HEK293 (cell line): ENCODE data around the gene MEI1.
A peak's percentile ranks its signal among the peaks of the same experiment; 100 is the strongest.

Source experiments
- CTCF ChIA-PET: fragments of 350-600 bp; formaldehyde crosslinking; extraction: SDS; loops from one replicate; lab custom pipeline; 2021; ENCODE audit warnings: antibody characterized with exemption; lab: Yijun Ruan, JAX
- POLR2A ChIA-PET: fragments of 300-600 bp; formaldehyde crosslinking; extraction: SDS; loops from one replicate; lab custom pipeline; 2020; ENCODE audit warnings: antibody characterized with exemption, inconsistent platforms; lab: Yijun Ruan, JAX
- H3K27ac ChIP-seq: fragments of 200-500 bp; sonication (Bioruptor generic); 2 replicates; pipeline ENCODE4 v1.5.1; 2014; ENCODE audit warnings: low read depth, low read length, control low read depth, inconsistent platforms; ENCODE audit errors: extremely low read depth
- H3K36me3 ChIP-seq, 2 experiments: fragments of 200-500 bp in 1 of 2; sonication (Bioruptor generic) in 1 of 2; 1 replicate in 1 of 2; 2 replicates in 1 of 2; pipeline ENCODE4 v1.5.1; 2014 to 2017; ENCODE audit warnings: inconsistent platforms in 2 of 2, low read length in 2 of 2; ENCODE audit not compliant: control insufficient read depth in 2 of 2, insufficient read depth in 1 of 2
- H3K4me1 ChIP-seq: fragments of 200-500 bp; sonication (Bioruptor generic); 2 replicates; pipeline ENCODE4 v1.5.1; 2014; ENCODE audit warnings: mild to moderate bottlenecking, low read length, inconsistent platforms; ENCODE audit not compliant: control insufficient read depth, insufficient read depth
- H3K4me3 ChIP-seq: 2 replicates; pipeline ENCODE4 v1.5.1; 2011; ENCODE audit warnings: low read depth, mild to moderate bottlenecking, control low read depth, low read length, moderate library complexity
- H3K9me3 ChIP-seq: fragments of 200-500 bp; sonication (Bioruptor generic); 2 replicates; pipeline ENCODE4 v1.5.1; 2014; ENCODE audit warnings: low read depth, low read length, inconsistent platforms; ENCODE audit not compliant: control insufficient read depth, insufficient read depth
- KLF1 ChIP-seq: fragments of 450-650 bp; formaldehyde crosslinking; IDR thresholded peaks from 2 replicates; pipeline ENCODE4 v1.5.1; 2016; ENCODE audit warnings: missing biosample characterization, missing genetic modification characterization
- KLF16 ChIP-seq: fragments of 450-650 bp; formaldehyde crosslinking; IDR thresholded peaks from 2 replicates; pipeline ENCODE4 v1.5.1; 2017; ENCODE audit warnings: missing biosample characterization, missing genetic modification characterization
- OVOL3 ChIP-seq: fragments of 450-650 bp; formaldehyde crosslinking; IDR thresholded peaks from 2 replicates; pipeline ENCODE4 v1.5.1; 2016; ENCODE audit warnings: missing biosample characterization, missing genetic modification characterization
- PRDM10 ChIP-seq: fragments of 450-650 bp; formaldehyde crosslinking; IDR thresholded peaks from 2 replicates; pipeline ENCODE4 v1.5.1; 2016; ENCODE audit warnings: missing biosample characterization, missing genetic modification characterization
- SETDB1 ChIP-seq: IDR thresholded peaks from one replicate; pipeline ENCODE4 v1.6.1; 2017; ENCODE audit warnings: mild to moderate bottlenecking, low read length, moderate library complexity, mixed read lengths; ENCODE audit not compliant: insufficient read length
- SP2 ChIP-seq: fragments of 450-650 bp; formaldehyde crosslinking; IDR thresholded peaks from 2 replicates; pipeline ENCODE4 v1.5.1; 2016; ENCODE audit warnings: missing biosample characterization, missing genetic modification characterization
- ZBTB48 ChIP-seq: fragments of 450-650 bp; formaldehyde crosslinking; IDR thresholded peaks from 2 replicates; pipeline ENCODE4 v1.5.1; 2016; ENCODE audit warnings: missing biosample characterization, missing genetic modification characterization
- ZEB2 ChIP-seq: fragments of 450-650 bp; formaldehyde crosslinking; IDR thresholded peaks from 2 replicates; pipeline ENCODE4 v1.5.1; 2016; ENCODE audit warnings: missing biosample characterization, missing genetic modification characterization
- ZNF114 ChIP-seq: fragments of 450-650 bp; formaldehyde crosslinking; IDR thresholded peaks from 2 replicates; pipeline ENCODE4 v1.5.0; 2017; ENCODE audit warnings: missing biosample characterization, missing genetic modification characterization
- ZNF155 ChIP-seq: fragments of 450-650 bp; formaldehyde crosslinking; IDR thresholded peaks from 2 replicates; pipeline ENCODE4 v1.5.1; 2016; ENCODE audit warnings: missing biosample characterization, missing genetic modification characterization
- ZNF18 ChIP-seq: fragments of 450-650 bp; formaldehyde crosslinking; IDR thresholded peaks from 2 replicates; pipeline ENCODE4 v1.5.1; 2016; ENCODE audit warnings: missing biosample characterization, missing genetic modification characterization
- ZNF529 ChIP-seq: fragments of 450-650 bp; formaldehyde crosslinking; IDR thresholded peaks from 2 replicates; pipeline ENCODE4 v1.5.1; 2017; ENCODE audit warnings: missing genetic modification characterization, missing biosample characterization; ENCODE audit not compliant: insufficient replicate concordance
- ZNF580 ChIP-seq: fragments of 450-650 bp; formaldehyde crosslinking; IDR thresholded peaks from 2 replicates; pipeline ENCODE4 v1.5.1; 2016; ENCODE audit warnings: missing biosample characterization, missing genetic modification characterization
- ZNF621 ChIP-seq: fragments of 450-650 bp; formaldehyde crosslinking; IDR thresholded peaks from 2 replicates; pipeline ENCODE4 v1.5.1; 2017; ENCODE audit warnings: missing biosample characterization, missing genetic modification characterization
- ZNF664 ChIP-seq: fragments of 450-650 bp; formaldehyde crosslinking; IDR thresholded peaks from 2 replicates; pipeline ENCODE4 v1.5.1; 2016; ENCODE audit warnings: missing biosample characterization, missing genetic modification characterization
- ZNF768 ChIP-seq: fragments of 450-650 bp; formaldehyde crosslinking; IDR thresholded peaks from 2 replicates; pipeline ENCODE4 v1.5.1; 2018; ENCODE audit warnings: missing biosample characterization, mild to moderate bottlenecking, missing genetic modification characterization
- ZNF830 ChIP-seq: fragments of 450-650 bp; IDR thresholded peaks from 2 replicates; pipeline ENCODE4 v1.5.0; 2018; ENCODE audit warnings: missing biosample characterization, missing genetic modification characterization, low read depth, mild to moderate bottlenecking, moderate library complexity

MEI1 gene

GRCh38 chr22:41801147-41801819 lies 102.0 kb downstream of the MEI1 start:
- Histone ChIP-seq H3K4me1 (no peaks in the 10 kb centered on the region; the same call in 1 of the 2 replicates), H3K9me3 (no peaks in the 10 kb centered on the region), H3K36me3 (no peaks in the 10 kb centered on the region; a peak in 1 of 3 replicates), H3K4me3 (peak overlapping the region; percentile 75), H3K27ac (peak overlapping the region; percentile 82)
- TF ChIP-seq ZNF621 (no peak), ZNF768 (peak; percentile 64; the same call in 1 of the 2 replicates), ZBTB48 (0 out of 2 replicates have a peak, but pooled peaks have one; percentile 8), ZNF664 (peak; percentile 81), PRDM10 (tag by site-specific recombination) (peak; percentile 88), ZNF529 (tag by site-specific recombination) (no peak), KLF1 (tag by site-specific recombination) (no peak)
- POLR2A ChIA-PET: interaction anchor here (0.5 to 4.5 kb wide), 29 partner anchors 7 to 562 kb away, joined by 3 to 61 read pairs (median 6); partner anchors contain the start of genes CENPM, DESI1, SREBF2 and XRCC6
- CTCF ChIA-PET: interaction anchor here (1.1 to 3.1 kb wide), 4 partner anchors 14 to 104 kb away, joined by 3 to 44 read pairs (median 6); partner anchors contain the start of gene MEI1

- H3K36me3 ChIP-seq: no peaks in the 10 kb centered on the region; a peak in 1 of 3 replicates
- ChIA-PET POLR2A (interaction anchor here (1.9 to 2.9 kb wide), 4 partner anchors 25 to 181 kb away, joined by 7 to 35 read pairs (median 10); partner anchors contain the start of genes CENPM, DESI1, SREBF2 and XRCC6), CTCF (interaction anchor here (1.4 to 3.1 kb wide), 3 partner anchors 35 to 104 kb away, joined by 3 to 44 read pairs (median 10); partner anchors contain the start of gene MEI1)
- no peak for TF ChIP-seq SP2 (tag by site-specific recombination)
- TF ChIP-seq ZNF155: no peak
- TF ChIP-seq ZNF830 (tag by site-specific recombination): no peak
- H3K9me3 ChIP-seq: no peaks in the 10 kb centered on the region
- peak overlapping the region; percentile 75 for H3K4me3 ChIP-seq
- no peak overlapping the region for H3K27ac ChIP-seq
- H3K4me1 ChIP-seq: no peaks in the 10 kb centered on the region; the same call in 1 of the 2 replicates
Measured at GRCh38 chr22:41801886-41802285, 102.6 kb downstream of the MEI1 start.

GRCh38 chr22:41805639-41806038 lies 106.3 kb downstream of the MEI1 start:
- POLR2A ChIA-PET: no interaction called here
- H3K4me1 ChIP-seq: no peaks in the 10 kb centered on the region; the same call in 1 of the 2 replicates
- H3K27ac ChIP-seq: no peak overlapping the region
- TF ChIP-seq SETDB1 (no peak), ZNF114 (no peak)
- H3K36me3 ChIP-seq: peaks cover 0 to 19% of the 10 kb centered on the region in 2 experiments
- H3K4me3 ChIP-seq: no peak overlapping the region
- no peaks in the 10 kb centered on the region for H3K9me3 ChIP-seq
- CTCF ChIA-PET: interaction anchor here (0.8 to 2.3 kb wide), 4 partner anchors 43 to 216 kb away, joined by 3 to 13 read pairs (median 3); partner anchors contain the start of gene PMM1

- TF ChIP-seq ZNF18 (tag by site-specific recombination) (no peak), KLF16 (tag by site-specific recombination) (no peak), ZEB2 (tag by site-specific recombination) (no peak), ZNF580 (no peak), OVOL3 (no peak)
- Histone ChIP-seq H3K9me3 (no peaks in the 10 kb centered on the region), H3K27ac (no peak overlapping the region), H3K36me3 (peaks cover 0 to 39% of the 10 kb centered on the region in 2 experiments), H3K4me3 (no peak overlapping the region), H3K4me1 (no peaks in the 10 kb centered on the region)
- ChIA-PET CTCF (interaction anchor here (0.7 to 1.6 kb wide), 6 partner anchors 12 to 111 kb away, joined by 3 to 8 read pairs (median 4); no protein-coding TSS in a partner anchor), POLR2A (interaction anchor here (1.0 to 1.3 kb wide), 2 partner anchors 8 to 44 kb away, joined by 3 to 9 read pairs; partner anchors contain the start of gene CCDC134)
Measured at GRCh38 chr22:41808400-41808799, 109.1 kb downstream of the MEI1 start.
